Islet precursor cell (in vitro differentiated cells): ENCODE data around the gene PRRC2A.
"Not testable (repeated sequence)": the region's sequence is repeated elsewhere in the genome, so short reads cannot be mapped to it uniquely, and the experiment has no call there.

ENCODE experiments used
- DNase-seq: peaks from one replicate; pipeline ENCODE4 v3.0.0-alpha.2; 2018

PRRC2A gene

GRCh38 chr6:31586008-31586407 lies 34.5 kb upstream of the PRRC2A start, which contains the start of gene LST1:
LST1 (plus strand) TSS chr6:31586277; CDS start chr6:31587300, 1,023 bp downstream.
- no peak for DNase-seq

GRCh38 chr6:31586599-31587281 lies 33.8 kb upstream of the PRRC2A start:
- DNase-seq, result no peak

GRCh38 chr6:31587791-31588777 lies 32.4 kb upstream of the PRRC2A start:
- DNase-seq, result no peak

DNA sequence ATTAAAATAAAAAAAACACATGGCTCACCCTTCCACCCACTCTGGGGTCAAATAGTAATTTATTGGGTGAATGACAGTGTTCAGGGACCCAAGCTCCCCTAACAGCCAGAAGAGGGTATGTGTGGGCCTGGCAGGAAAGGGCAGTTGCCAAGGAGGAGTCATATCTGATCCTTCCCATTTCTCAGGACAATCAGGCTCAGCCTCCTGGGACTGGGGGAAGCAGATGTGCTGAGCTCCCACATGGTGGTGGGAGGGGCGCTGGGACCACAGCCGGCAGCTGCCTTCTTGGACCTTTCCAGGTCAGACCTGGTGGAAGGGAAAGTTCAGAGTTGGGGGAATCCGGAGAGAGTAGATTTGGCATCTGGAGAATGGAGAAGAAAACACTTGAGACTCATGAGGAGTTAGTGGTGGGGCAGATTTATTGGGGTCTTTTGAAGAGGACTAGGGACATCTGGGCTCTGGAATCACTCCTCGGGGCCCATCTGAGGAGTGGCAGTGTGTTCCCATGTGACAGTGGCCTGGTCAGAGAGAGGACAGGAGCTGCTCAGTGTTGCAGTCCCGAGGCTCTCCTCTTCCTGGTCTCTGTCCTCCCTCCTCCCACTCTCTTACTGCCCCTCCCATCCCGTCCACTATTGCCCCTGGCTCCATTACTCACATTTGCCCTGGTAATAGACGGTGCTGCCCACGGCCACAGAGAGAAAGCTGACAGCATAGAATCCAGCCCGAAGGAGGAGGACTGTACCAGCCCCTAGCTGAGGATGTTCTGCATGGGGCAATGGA lies 31.5 kb upstream of the PRRC2A start:
- DNase-seq, result no peak

DNA sequence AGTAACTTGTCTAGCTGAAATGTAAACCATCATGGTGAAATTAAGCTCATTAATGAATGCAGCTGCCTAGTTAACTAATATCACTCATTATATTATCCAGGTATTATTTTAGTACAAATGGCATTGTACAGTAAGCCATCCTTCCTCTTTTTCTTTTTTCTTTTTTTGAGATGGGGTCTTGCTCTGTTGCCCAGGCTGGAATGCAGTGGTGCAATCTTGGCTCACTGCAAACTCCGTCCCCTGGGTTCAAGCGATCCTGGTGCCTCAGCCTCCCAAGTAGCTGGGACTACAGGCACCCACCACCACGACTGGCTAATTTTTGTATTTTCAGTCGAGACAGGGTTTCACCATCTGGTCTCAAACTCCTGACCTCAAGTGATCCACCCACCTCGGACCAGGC lies 29.8 kb upstream of the PRRC2A start:
- DNase-seq, result not testable (repeated sequence)

- DNase-seq, result no peak
These were observed 28.1 kb upstream of the PRRC2A start for GRCh38 chr6:31592396-31592771.

DNA sequence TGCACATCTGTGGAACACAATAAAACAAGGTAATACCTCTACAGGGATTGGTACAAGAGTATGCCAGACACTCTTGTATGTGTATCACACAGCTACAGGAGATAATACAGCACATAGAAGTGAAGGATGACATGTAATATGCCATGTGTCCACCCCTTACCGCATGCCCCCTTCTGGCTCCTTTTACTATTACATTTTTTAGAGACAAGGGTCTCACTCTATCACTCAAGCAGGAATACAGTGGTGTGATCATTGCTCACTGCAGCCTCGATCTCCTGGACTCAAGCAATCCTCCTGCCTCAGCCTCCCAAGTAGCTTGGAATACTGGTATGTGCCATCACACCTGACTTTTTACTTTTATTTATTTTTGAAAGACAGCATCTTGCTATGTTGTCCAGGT lies 23.5 kb upstream of the PRRC2A start:
- DNase-seq, result no peak

DNA sequence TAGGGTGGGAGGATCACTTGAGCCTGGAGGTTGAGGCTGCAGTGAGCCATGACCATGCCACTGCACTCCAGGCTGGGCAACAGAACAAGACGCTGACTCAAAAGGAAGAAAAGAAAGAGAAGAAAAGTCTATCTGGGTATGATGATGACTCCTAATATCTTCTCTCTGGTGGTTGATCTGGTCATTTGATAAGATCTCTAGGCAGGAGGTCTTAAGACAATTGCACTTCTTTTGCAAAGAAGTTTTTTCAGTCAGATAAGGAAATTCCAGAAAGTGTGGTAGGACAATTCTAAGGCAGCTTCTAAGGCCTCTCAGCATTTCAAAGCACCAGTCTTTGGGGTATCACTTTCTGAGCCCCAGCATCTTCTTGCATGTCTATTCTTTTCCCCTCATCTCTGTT lies 13.2 kb upstream of the PRRC2A start:
- DNase-seq, result no peak

- DNase-seq, result no peak
These were observed 10.8 kb upstream of the PRRC2A start for GRCh38 chr6:31609519-31610406.

DNA sequence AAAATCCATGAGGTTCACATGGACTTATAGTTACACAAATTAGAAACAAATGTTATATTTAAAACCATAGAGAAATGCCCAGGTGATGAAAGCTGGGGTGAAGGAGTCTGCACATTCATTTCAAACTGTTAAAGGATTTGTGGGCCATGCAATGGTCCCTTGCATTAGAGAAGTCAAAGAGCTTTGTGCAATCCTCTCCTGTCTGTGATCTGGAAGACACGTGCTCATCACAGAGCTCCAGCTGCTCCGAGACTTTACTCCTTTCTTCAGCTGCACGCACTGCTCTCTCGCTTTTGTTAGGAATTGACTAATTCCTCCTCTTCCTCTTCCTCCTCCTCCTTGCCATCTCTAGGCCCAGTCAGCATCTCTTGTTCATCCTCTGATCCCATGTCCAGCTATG lies 9.5 kb upstream of the PRRC2A start:
- DNase-seq, result no peak

GRCh38 chr6:31614075-31614619 lies 6.4 kb upstream of the PRRC2A start:
- no peak for DNase-seq

DNA sequence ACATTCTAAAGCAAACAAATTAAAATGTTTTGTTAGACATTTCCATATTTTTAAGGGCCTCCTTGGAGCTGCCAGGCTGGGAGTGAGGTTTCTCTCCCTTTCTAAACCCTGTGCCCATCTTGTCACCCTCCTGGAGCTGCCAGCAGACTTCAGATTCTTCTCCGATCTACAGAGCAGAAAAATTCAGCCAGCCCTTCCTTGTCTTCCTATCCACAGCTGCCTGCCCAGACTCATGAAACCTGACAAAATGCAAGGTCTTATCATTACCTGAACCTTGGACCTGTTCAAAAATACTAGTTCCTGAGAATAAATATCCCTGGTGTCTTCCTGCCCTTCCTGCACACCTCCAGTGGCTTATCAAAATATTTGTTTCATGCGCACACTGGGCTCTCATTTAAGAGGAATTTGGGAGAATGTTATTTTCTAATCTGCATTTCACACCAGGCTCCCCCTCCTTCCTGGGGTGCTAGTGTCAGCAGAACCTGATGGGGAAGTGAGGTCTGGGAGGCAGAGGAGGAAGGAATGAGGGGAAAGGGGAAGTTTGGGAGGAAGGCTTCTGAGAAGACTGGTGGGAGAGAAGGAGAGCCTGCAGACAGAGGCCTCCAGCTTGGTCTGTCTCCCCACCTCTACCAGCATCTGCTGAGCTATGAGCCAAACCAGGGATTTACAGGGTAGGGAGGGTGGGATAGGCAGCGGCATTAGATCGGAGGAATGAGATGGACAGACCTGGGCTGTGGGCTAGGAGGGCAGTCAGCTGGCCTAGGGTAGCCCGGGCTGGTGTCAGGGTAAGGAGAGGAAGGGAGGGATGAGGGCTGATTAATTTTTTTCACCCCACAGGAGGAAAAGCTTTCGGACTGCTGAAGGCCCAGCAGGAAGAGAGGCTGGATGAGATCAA lies 5.6 kb upstream of the PRRC2A start, which contains the start of gene AIF1:
TSS of gene AIF1 (plus strand) at position 551 of the 895 bp plus-strand sequence. CDS start at position 647, 96 bp downstream.
- DNase-seq, result no peak

DNA sequence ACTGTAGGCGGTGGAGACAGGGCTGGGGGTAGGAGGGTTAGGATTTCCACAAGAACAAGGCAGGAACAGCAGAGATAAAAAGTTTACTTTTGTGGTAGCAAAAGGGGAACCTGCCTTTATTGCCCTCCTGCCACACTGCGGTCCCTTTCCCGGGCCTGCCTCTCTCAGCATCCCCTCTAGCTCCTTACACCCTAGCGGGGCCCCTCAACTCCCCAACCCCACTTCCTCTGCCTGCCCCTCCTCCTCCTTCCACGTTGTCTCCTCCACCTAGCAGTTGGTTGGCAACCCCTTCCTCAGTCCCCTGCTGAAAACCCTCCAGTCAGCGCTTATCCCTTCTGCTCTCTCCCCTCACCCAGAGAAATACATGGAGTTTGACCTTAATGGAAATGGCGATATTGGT lies 4.8 kb upstream of the PRRC2A start:
- no peak for DNase-seq

DNA sequence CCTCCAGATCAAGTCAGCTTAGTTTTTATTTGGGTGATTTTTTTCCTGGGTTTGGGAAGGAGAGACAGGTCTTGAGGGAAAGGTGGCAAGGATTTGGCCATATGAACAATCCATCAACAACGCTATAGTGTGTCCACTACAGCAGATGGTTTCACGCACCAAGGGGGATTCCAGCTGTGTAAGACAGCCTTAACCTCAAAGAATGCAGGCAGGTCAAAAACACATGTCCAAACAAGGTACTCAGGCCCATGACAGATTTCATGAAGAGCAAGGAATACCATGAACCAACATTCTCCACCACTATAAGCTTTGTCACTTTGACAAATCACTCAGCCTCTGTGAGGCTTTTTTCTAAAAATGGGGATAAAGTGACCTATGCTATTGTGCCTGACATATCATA lies 3.5 kb upstream of the PRRC2A start:
- DNase-seq, result no peak

DNA sequence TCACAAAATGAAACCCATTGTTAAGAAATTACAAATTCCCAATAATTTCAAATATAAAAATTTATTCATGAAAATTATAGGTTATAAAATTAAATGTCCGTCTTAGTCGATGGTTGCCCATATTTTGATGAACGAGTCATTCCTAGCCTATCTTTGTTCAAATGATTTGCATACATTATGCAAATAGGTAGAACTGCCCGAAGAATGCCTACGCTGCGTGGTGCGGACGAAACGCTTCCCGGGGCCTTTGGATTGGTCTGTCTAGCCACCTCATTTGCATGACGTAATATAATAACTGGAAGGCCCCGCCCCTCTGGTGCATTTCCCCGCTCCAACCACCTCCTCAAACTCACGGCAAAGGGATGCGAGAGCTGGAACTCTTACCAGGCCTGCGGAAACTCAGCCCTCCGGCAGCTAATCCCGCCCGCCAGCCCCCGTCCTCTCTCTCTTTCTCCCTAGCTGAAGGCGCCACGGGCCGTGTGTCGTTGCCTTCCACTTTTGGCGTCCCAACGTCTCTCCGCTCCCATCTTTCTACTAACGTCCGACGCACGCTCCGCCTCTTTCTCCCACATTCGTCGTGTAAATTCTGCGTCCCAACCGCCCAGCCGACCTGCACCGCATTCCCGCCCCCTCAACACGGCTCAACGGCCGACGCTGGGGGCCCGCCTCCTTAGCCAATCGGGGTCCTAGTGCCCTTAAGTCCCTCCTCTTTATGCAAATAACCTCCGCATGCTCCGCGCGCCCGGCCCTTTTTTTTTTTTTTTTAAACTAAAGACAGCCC lies 520 bp upstream of the PRRC2A start:
- DNase-seq, result peak; percentile 99

- no peak for DNase-seq
These were observed 915 bp downstream of the PRRC2A start for GRCh38 chr6:31621320-31621939.

DNA sequence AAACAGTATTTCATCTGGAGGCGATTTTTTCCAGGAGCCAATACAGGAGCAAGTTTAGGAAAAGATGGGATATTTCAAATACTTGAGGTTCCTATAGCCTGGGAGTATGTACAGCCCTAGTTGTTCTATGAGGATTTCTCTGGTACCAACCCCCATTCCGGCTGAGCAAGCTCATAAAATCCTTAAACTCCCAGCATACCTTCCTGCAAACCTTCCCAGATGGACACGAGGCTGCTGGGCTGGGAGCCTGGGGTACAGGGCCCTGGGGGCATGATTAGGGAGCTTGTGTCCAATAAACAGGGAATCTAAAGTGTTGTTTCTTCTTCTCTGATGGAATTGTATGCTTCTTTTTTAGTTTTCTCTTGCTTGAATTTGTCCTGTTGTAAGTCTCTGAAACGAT lies 1.5 kb downstream of the PRRC2A start:
- DNase-seq, result no peak

- no peak for DNase-seq
These were observed 2.2 kb downstream of the PRRC2A start for GRCh38 chr6:31622684-31623091.

DNA sequence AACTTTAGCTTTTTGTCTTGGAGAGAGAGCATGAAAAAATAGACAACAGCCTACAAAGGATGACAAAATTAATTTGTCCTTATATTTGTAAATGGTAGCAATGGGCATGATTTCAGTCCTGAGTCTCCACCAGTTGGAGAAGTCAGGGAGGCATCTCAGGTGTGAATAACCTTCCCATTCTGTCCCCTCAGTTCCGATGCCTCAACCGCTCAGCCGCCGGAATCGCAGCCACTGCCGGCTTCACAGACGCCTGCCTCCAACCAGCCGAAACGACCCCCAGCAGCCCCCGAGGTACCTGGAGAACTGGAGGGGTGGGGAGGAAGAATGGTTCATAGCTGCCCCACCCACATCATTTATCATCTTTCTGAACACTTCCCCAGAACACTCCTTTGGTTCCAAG lies 3.6 kb downstream of the PRRC2A start:
- no peak for DNase-seq
